ENCODE measurements around the gene GPR183.

- no peak for TF ChIP-seq POLR2AphosphoS5 (IDR thresholded peaks at IDR 0.05; ENCODE audit: low read depth, low read length)
- TF ChIP-seq POLR2A (IDR thresholded peaks at IDR 0.05; ENCODE audit: low read depth, low read length): no peak
Observed at GRCh38 chr13:99265162-99265800, 41.9 kb downstream of the GPR183 start.

Data from GM12892 (cell line).